Measurements from ENCODE around the gene URGCP.
A peak's percentile ranks its signal among the peaks of the same experiment; 100 is the strongest.
"Not testable (repeated sequence)": the region's sequence is repeated elsewhere in the genome, so short reads cannot be mapped to it uniquely, and the experiment has no call there.

Gene URGCP

DNA sequence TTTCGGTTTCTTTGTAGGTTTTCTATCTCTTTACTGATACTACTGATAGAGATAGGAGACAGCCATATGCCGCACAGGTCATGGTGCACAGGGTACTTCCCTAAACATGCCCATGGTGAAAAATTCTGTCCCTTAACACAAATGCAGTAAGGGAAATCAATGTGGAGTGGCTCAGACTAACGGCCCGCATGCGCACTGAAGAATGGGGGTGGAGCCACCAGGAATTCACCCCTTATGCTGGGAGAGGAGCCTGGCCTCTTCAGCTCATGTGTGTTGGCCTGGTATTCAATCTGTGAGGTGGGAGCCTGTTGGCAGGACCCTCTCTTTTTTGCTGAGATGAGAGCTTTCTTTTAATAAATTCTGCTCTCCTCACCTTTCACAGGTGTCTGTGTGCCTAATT, 8.4 kb upstream of the URGCP start:
- DNase-seq (ENCODE audit: low read depth), result no peak

DNA sequence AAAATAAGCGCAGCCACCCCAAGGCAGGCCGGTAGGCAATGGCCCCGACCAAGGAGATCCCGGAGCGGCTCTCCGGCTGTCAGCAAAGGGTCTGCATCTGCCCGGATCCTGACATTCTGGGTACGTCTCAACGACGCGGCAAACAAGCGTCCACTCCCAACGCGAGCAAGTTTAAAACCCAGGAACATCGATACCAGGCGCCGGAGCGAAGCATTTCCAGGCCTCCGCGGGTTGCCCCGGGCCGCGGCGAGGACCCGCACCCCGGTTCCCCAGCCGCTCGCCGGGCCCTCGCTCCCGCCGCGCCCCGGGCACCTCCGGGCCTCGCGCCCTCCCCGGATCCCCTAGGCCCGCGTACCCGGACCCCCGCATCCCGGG, 453 bp downstream of the URGCP start:
- DNase-seq (ENCODE audit: low read depth), result peak; percentile 7

DNA sequence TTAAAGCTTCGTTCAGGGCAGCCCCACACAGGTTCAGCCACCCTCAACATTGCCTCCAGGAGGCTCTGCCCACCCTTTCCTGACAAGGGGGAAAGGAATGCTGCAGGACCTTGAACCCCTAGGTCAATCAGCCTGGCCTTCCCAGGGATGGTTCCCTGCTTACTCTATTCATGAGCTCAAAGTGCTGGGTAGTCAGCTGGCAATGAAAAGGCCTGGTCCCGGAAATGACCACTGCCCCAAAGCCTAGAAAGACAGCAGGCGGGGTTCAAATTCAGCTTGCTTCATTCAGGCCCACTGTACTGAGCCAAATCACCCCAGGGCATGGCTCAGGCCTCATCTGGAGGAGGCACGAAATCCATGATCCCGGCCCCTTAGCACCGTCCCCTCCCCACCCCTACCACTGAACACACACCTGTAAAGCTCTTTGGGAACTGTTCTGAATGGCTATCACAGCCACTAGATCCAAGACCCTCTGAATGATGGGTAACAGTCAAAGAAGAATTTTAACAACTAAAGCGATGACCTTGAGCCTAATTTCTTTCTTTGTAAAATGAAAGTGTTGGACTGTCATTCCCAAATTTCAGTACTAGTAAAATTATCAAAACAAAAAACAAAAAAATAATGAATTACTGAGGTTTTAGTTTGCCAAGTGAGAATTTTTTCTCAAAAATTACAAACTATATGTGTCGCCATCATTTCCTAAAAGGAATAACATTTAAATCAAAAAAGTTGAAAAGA, 1.0 kb downstream of the URGCP start:
- DNase-seq (ENCODE audit: low read depth), result no peak

DNA sequence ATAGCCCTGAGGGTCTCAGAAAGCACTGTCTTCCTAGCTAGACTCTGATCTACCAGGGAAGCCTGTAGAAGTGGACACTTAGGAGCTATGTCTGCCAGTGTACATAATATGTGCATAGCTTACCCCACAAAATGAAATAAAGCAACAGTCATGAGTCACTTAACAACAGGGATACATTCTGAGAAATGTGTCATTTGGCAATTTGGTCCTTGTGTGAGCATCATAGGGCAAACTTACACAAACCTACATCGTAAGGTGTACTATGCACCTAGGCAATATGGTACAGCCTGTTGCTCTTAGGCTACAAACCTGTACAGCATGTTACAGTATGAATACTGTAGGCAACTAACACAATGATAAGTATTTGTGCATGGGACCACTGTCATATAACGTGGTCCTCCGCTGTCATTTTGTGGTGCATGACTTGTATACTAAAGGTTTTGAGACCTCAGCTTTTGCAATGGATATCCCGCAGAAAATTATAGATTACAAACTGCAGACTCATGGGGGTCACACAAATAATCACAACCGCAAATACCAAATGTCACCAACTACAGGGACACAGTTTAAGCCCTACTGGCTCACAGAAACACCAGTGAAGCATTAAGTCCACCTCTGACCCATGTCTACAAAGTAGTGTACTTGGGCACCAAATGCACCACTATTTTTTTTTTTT, 1.7 kb downstream of the URGCP start:
- no peak for DNase-seq (ENCODE audit: low read depth)

DNA sequence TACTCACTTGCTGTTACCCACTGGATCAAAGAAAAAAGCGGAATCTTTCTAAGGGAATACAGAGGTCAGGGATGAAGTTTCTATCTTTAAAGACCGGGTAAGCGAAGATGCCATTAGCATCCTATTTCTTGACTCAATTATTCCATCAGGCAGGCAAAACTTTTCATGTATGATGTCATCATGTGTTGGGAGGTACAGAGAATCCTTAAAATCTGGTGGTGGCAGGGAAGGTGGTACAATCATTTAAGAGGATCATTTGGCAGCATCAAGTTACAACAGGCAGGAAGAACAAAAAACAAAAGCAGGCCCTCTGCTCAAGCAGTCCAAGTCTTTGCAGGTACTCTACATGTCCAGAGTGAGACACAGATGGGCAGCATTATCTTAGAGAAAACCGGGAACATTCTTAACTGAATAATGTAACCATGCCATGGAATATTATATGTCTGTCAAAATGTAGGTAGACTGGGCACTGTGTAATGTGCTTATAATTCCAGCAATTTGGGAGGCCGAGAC, 3.8 kb downstream of the URGCP start:
- no peak for DNase-seq (ENCODE audit: low read depth)

DNA sequence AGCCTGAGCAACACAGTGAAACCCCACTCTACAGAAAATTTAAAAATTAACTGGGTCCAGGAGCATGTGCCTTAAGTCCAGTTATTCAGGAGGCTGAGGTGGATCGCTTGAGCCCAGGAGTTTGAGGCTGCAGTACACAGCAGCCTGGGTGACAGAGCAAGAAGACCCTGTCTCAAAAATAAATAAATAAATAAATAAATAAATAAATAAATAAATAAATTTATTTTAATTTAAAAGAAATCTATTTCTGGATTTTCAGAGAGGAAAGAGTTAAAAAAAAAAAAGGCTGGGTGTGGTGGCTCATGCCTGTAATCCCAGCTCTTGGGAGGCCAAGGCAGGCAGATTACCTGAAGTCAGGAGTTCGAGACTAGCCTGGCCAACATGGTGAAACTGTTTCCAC, 7.8 kb downstream of the URGCP start:
- DNase-seq (ENCODE audit: low read depth), result not testable (repeated sequence)

DNA sequence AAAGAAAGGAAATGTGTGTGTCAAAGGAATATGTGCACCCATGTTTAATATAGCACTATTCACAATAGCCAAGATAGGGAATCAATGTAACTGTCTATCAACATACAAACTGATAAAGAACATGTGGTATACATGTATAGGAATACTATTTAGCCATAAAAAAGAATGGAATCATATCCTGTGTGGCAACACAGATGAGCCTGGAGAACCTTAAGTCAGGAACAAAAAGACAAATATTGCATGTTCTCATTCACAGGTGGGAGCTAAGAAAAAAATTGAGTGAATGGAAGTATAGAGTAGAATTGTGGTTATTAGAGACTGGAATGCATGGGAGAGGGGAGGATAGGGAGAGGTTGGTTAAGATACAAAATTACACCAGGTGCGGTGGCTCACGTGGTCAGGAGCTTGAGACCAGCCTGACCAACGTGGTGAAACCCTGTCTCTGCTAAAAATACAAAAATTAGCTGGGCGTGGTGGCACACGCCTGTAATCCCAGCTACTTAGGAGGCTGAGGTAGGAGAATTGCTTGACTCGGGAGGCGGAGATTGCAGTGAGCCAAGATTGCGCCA, 10.5 kb downstream of the URGCP start:
- DNase-seq (ENCODE audit: low read depth), result no peak

DNA sequence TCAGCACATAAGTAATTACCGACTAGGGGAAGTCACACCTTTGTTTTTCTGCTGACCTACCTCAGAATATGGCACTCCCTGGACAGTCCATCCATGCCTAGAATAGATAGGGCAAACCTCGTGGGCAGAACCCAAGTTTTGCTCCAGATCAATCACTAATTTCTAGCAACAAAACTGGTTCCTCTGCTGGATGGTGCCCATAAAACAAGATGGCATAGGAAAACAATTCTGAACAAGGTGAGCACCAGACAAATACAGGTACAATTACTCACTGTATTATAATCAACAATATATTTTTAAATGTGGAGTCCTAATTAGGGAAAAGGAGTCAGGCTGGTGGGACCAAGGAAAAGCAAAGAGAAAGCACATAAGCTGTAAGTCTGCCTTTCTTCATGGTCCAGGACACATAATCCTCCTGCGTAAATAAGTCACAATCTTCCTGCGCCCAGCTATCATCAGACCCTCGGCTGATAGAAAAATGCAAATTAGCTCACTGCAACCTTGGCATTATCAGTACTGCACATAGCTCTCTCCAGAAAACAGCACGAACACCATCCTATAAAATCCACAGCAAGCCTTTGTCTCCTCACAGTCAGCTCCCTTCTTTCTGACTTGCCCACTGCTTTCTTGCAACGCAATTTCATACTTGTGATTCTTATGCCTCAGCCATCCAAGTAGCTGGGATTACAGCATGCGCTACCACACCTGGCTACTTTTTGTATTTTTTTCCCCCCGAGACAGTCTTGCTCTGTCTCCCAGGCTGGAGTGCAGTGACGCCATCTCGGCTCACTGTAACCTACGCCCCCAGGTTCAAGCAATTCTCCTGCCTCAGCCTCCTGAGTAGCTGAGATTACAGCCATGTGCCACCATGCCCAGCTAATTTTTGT, 15.1 kb downstream of the URGCP start:
- no peak for DNase-seq (ENCODE audit: low read depth)

DNA sequence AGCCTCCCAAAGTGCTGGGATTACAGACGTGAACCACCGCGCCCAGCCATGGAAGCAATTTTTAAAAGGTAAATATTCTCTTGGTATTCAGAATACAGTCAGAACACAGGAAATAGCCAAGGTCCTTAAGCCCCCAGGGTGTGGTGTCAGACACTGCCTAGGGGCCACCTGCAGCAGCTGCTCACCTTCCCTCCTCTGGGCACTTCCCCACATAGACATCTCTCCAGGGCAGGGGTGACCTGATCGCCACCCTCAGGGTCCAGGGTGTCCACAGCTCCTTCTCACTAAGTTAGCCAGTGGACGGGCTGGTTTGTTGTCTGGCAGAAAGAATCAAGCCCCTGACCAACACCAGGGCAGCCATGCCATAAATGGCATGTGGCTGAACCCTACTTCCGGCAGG, 15.9 kb downstream of the URGCP start:
- DNase-seq (ENCODE audit: low read depth), result no peak

DNA sequence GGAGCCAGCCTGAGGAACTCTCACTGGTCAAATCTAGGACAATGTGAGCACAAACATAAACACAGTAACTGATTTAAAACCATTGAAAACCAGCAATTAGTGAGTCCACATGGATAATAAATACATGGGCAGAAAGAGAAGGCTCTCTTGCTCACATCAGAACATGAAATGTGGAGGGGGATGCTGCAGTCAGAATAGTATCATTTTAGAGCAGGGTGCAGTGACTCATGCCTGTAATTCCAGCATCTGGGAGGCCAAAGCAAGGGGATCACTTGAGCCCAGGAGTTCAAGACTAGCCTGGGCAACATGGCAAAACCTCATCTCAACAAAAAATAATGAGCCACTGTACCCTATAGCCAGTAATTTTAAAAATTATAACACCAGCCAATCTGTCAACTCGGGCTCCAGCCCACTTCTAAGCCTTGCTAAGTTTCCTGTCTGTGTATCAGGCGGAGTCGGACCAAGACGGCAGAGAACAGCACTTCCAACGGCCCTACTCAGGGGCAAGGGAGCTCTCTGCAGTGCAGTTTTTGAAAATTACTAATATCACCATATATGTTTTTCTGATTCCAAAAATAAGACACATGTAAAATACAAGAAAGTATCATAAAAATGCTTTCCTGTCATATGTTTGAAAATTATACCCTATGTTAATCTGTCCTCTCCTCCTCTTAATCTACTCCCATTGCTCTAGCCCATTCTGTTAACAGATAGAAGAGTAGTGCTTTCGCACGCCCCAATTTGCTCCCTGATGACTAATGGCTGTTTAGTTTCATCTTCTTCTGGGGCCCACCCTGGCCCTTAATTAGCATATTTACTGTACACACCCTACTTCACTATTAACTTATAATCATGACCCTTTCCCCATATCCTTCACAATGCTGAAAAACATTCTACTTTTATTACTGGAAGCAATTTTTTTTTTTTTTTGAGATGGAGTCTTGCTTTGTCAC, 17.1 kb downstream of the URGCP start:
- DNase-seq (ENCODE audit: low read depth), result no peak

DNA sequence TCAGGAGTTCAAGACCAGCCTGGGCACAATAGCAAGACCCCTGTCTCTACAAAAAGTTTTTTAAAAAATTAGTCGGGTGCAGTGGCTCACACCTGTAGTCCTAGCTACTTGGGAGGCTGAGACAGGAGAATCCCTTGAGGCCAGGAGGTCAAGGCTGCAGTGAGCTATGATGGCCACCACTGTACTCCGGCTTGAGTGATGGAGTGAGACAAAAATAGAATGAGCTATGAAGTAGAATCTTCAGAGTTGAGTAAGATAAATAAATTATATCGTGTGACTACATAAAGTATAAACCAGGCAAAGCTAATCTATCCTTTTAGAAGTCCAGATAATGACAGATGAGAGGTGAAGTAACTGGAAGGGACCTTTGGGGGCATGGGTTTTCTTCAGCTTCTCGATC, 21.8 kb downstream of the URGCP start:
- no peak for DNase-seq (ENCODE audit: low read depth)

DNA sequence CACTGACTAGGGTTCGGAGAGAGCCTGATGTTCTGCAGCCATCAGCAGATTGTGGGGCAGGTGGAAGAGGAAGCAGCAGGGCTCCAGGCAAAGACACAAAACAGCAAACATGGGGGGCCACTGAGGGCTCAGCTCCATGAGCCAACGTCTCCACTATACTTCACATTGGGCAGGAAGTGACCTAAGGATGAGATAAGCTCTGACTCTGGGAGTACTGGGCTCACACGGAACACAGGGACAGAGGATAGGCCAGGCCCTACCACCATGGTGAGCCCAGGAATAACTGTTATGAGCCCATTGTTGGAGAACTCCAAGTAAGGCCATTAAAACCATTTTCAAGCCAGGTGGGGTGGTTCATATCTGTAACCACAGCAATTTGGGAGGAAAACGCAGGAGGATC, 22.2 kb downstream of the URGCP start:
- no peak for DNase-seq (ENCODE audit: low read depth)

DNA sequence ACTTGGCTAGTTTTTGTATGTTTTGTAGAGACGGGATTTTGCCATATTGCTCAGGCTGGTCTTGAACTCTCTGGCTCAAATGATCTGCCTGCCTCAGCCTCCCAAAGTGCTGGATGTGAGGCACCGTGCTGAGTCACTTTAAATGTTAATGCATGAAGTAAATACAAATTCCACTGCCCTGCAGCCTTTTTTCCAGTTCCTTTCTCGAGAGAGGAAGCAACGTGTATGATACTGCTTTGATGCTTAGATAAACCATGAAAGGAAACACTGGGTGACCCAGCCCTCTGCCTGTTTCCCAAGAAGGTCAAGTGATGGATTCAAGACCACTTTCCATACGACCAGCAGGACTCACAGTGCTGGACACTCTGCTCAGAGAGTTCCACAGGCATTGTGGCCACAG, 25.8 kb downstream of the URGCP start:
- DNase-seq (ENCODE audit: low read depth), result no peak

DNA sequence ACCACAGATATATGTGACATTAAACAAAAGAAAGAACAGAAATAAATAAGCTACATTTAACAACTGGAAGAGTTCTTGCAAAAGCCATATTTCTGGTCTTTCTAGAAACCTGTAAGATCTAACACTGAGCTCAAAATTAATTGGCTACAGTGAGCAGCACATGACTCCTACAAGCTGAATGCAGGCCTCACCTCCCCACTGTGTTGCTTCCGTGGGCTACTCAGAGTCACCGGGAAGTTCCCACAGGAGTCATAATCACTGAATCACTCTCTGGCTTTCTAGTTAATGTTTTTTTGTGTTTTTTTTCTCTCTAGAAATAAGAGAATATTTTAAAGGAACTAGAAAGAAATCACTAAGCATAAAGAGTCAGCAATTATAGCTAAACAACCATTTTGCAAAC, 26.9 kb downstream of the URGCP start:
- no peak for DNase-seq (ENCODE audit: low read depth)

DNA sequence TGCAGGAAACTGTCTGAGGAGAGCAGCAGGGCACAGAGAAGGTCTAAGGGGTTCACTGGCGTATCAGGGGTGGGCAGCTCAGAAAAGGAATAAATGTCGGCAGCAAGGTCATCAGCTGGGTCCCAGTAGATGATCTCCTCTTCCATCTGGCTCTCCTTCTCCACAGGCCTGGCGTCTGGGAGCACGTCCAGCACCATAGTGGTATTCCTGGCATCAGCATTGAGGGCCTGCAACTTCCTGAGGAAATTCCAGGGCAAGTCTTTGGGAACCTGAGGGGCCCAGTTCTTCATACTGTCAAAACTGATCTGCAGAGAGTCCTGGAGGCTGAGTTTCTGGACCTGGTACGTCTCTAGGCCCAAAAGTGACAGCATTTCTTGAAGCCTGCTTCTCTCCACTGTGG, 27.5 kb downstream of the URGCP start:
- no peak for DNase-seq (ENCODE audit: low read depth)

DNA sequence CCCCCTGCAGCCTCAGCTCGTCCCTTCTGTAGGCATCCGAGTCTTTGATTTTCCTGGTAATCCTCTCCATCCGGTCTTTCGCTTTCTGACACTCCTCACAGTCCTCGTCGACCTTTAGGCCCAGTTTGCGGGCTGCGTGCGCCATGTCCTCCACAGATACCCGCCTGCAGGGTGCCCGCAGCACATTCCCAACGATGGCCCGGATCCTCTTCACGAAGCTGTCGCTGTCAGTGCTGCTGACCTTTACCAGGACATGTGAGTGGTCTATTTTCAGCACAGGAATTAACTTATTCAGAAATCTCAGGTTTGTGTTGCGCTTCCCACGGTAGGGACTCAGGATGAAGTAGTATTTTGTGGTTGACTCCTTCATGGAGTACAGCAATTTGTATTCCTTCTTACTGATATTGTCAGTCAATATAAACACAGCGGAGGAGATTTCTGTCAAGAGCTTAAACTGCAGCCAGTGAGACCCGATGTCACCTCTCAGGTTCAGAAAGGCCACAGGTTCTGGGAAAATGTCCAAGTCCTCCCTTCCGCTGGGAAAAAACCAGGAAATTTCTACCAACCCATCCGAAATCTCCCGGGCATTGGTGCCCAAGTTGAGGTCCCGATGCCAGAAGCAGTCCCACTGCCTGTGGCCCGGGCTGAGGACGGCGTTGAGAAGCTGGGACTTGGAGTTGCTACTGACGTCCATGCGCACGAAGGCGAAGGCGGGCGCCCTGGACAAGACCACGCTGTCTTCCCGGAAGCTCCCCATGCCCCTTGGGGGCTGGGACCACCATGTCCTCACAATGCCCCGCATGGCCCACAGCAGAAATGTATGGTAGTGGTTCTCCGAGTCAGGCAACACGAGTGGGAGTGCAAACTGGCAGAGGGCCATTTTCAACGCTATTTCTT, 28.2 kb downstream of the URGCP start:
- DNase-seq (ENCODE audit: low read depth), result no peak

DNA sequence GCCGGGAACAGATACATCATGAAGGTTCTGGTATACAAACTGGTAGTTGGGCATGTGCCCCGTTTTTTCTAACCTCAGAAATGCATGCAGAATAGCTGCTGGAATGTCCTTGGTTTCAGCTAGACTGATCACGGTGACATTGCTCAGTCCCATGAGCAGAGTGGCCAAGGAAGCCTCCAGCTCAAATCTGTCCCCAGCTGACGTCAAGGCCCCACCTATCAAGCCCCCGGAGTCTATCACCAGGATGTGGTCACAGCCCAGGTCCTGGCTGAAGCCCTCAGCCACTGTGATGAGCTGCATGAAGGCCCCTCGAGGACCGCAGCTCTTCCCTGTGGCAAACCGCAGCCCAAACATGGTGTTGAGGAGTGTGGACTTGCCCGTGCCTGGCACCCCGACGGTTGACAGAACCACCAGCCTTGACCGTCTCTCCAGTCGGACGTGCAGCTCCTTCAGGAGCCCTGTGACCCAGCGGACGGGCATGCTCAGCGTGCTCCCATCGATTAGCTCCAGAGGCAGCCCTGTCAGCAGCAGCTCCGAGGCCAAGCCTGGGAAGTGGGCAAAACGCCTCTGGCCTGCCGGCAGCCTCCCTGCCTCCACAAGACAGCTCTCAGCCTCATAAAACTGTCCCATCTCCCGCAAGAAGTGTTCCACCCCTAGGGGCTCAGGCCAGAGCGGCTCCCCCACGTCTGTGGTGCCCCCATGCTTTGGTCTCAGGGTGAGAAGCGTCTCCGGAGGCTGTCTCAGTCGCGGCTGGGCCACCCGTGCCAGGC, 29.2 kb downstream of the URGCP start:
- no peak for DNase-seq (ENCODE audit: low read depth)

DNA sequence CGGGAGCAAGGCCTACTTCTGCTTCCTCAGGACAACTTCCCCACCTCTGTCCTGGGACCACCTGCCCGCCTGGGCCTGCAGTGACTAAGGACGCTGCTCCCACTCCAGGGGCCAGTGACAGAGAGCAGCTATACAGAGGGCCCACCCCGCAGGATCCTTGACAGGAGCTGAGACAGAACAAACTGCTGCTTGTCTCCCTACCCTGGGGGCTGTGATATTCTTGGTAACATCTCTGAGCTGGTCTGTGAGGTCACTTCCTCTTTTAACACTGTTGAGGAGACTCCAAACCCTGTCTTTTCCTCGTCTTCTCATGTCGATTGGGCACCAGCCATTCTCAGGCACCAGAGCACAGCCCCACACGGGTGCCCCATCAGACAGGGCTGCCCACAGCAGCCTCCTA, 30.2 kb downstream of the URGCP start:
- no peak for DNase-seq (ENCODE audit: low read depth)

DNA sequence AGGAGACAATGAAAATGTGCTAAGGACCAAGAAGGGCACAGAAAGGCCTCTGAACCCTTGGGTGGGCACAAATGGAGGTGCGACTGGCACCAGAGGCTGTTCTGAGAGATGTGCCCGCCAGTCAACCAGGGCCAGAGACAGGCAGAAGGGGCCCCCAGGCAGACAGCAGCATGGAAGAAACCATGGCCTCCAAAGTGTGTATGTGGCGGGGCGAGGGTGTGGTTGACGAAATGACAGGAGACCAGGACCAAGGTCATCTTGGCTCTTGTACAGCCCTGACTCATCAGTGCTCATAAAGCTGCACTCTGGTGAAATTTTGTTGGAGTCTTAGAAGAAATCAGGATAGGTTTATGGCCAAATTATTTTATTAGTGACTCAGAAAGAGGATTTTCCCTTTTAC, 33.1 kb downstream of the URGCP start:
- no peak for DNase-seq (ENCODE audit: low read depth)
